ENCODE measurements around the gene LINC00305. TPM values are rescaled to one million over a fixed set of nuclear protein-coding genes. Genes with fewer than 3 reads are reported as not detected.

Gene LINC00305
- total RNA-seq, 2 experiments from 2014 or later = not detected

Other genes starting within 250 kb of the LINC00305 start
- not detected for gene SERPINB10, start 241.1 kb downstream of the LINC00305 start, total RNA-seq
- 10 to 100 TPM; 18.8 to 26.7 TPM for gene HMSD, start 199.8 kb downstream of the LINC00305 start, total RNA-seq
- gene SERPINB8, start 179.0 kb downstream of the LINC00305 start, total RNA-seq = 10 to 100 TPM; 16.0 to 17.1 TPM

Data from activated CD4-positive, alpha-beta T cell treated with anti-CD3 and anti-CD28 coated beads for 36 hours (primary cell).